GM19438 (cell line): ENCODE data around the gene SIRT3.
A peak's percentile ranks its signal among the peaks of the same experiment; 100 is the strongest.
"Not testable (repeated sequence)": the region's sequence is repeated elsewhere in the genome, so short reads cannot be mapped to it uniquely, and the experiment has no call there.

Source experiments
- ATAC-seq: cut with Tn5 transposase; IDR thresholded peaks from one replicate; pipeline ENCODE4 v1.9.1; 2021; ENCODE audit warnings: low read depth; ENCODE audit not compliant: unreplicated experiment

Gene SIRT3

GRCh38 chr11:189200-189783 is 46.9 kb downstream of the SIRT3 start:
- peak; percentile 23 for ATAC-seq

- ATAC-seq: not testable (repeated sequence)
Measured at GRCh38 chr11:180242-180641, 55.9 kb downstream of the SIRT3 start.
